HG03432 (cell line): Measurements from ENCODE around the gene PSMA6.
"Not testable (repeated sequence)": the region's sequence is repeated elsewhere in the genome, so short reads cannot be mapped to it uniquely, and the experiment has no call there.

Experiments used
- ATAC-seq: cut with Tn5 transposase; IDR thresholded peaks from one replicate; pipeline ENCODE4 v1.9.1; 2021; ENCODE audit warnings: mild to moderate bottlenecking, moderate library complexity; ENCODE audit not compliant: unreplicated experiment

The PSMA6 gene

DNA sequence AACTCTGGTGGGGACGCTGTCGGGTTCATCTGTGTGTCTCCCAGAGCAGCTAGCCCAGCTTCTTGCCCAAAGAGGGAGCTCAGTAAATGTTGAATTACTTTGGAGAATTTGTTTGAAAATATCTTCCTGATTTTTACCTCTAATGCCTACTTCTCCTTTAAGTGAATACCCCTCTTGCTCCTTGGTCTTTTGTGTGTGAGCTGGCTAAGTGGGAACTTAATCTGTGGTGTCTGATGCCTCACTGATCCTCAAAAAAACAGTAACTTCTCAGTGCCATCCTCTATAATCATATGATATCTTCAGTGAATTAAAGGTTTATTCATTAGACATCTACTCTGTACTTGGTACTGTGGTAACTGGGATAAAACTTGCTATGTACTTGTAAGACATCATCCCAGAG is 7.7 kb upstream of the PSMA6 start:
- ATAC-seq, result no peak

DNA sequence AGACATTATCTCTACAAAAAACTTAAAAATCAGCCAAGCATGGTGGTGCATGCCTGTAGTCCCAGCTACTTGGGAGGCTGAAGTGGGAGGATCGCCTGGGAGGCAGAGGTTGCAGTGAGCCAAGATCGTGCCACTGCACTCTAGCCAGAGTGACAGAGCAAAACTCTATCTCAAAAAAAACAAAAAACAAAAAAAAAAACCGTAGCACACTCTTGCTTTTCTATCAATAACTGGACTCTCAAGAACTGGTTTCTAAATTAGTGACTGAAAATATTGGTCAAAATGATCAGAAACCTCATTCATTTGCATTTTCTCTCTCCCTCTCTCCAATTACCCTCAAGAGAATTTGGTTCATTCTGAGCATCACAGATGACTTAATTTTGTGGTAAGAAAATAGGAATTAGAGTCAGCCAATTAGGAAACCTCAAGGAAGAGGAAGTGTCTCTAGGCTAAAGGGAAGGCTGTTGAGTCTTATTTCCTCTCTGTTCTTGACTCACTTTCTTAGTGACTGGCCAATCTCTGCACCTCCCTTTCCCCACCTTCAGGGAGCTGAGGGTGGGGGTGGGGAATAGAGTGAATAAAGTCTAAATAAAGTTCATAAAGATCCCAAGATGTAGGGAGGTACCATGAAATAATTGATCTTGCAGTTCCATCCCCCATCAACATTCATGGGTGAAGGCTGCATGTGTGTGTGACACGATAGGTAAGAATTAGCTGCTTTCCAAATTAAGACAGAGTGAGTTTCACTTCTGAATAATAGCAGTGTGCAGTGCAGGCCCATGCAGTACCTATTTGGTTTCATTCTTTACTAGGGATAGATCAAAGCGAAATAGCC is 6.8 kb upstream of the PSMA6 start:
- peak; percentile 78 for ATAC-seq

DNA sequence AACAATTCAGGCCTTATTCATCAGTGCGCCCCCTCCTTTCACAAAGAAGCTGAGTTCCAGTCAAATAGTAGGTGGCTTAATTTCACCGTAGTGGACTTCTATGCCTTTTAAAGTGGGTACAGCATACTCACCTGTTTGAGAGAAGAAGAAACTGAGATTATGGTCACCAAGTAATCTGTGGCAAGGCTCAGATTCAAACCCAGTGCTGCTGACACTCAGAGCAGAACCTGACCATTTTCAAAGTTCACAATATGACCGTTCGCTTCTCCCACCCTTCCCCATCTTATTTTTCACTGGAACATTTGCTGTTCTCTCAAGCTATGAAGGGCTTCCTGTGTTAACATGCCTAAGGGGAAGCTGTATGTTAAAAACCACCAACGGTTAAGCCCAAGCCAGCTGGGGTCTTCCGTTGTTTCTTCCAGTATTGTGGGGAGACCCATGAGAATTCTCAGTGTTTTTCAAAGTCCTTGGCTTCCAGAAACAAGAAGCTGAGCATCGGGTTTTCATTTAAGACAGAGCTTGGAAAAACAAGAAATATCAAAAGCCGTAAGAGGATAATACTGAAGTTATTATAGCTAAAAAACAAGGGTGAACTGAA is 6.1 kb upstream of the PSMA6 start:
- peak; percentile 13 for ATAC-seq

DNA sequence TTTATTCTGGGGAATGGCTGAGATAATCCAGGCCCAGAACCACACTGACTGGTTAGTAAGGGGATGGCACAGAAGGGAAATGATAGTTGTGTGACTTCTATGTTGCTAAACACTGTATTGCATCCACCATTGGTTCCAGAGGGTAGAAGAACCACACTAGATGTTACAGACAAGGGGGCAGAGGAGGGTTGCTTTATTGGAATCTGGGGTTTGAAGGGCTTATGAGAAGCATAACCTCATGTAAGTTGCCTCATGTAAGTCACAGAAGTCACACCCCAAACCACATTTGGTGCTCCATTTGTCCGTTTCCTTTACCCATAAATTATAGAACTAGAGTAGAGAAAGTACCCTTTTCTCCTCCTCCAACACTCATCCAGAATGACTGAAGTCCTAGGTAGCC is 5.5 kb upstream of the PSMA6 start:
- ATAC-seq, result no peak

DNA sequence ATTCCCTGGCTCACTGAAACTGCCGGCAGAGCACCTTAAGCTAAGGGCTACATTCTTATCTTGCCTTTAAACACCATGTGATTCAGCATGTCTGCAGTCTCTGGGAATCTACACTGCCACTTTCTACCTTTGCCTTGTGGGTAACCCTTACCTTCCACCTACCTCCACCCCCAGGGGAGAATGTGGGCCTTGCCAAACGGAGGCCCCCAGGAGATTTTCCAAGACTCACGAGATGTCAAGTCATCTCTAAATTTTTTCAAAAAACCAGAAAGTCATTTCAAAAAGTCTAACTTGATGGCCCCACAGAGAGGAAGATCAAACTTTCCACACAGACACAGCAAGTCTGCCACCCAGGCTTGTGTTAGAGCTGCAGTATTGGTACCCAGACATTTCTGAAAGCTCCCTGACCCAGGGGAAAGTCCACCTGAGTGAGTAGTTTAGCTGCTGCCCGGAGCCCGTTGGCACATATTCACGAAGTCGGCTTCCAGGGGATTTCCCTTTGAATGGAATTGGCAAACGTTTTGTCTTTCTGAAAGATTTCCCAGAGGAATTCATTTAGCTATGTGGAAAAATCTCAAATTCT is 4.7 kb upstream of the PSMA6 start:
- no peak for ATAC-seq

DNA sequence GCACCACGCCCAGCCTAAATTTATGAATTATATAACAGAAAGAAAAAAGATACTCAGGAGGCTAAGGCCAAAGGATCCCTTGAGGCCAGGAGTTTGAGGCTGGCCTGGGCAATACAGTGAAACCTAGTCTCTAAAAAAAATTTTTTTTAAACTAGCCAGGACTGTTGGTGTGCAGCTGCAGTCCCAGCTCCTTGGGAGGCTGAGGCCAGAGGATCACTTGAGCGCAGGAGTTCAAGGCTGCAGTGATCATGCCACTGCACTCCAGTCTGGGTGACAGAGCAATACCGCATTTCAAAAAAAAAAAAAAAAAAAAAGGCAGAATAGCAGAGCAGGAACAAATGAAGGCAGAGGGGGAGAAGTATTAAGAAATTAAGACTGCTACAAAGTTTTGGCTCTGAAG is 2.6 kb upstream of the PSMA6 start:
- no peak for ATAC-seq

DNA sequence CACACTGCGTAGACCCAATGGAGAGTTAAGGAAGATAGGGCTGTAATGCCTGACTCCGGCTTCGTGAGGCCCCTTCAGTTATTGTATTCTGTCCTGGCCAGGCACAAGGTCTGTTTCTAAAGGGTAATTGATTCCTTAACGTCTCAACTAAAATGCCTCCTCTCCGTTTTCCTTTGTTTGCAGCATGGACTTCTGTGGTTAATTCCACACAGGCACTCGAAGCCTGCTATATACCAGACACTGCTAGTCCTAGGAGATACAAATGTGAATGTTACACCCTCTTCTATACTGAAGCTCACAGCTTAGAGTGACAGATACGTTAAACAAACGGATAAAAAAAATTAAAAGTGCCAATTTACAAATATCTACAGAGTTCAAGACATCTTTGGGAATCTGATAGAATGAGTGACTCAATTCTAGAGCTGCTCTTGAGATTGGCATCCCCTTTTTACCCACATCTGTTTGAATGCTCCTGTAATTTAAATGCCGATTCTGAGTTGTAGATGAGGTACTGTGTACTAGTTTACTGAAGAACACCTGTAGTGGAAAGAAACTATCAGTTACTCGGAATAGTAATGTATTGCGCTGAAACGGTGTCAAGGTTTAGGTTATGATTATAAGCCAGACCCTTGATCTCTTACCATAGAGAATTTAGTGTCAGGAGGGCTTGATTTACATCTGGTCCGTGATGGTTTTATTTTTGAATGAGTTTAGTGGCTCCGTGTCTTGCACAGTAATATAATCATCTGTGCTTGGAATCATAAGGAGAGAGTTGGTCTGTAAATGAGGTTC is 784 bp downstream of the PSMA6 start:
- peak; percentile 14 for ATAC-seq

DNA sequence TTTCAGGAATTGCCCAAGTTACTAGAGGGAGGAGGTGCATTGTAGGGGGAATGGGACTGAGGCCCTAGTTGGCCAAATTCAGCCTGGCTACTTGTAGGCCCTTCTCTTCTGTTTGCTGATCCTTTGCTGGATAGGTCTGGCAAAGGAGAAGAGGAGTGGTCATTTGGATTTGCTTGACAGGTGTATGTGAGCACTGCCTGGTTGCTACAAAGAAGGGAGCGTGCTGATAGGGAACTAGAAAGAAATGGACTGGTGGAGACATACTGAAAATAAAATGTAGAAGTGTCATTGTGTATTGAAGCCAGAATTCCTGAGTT is 3.6 kb downstream of the PSMA6 start:
- no peak for ATAC-seq

DNA sequence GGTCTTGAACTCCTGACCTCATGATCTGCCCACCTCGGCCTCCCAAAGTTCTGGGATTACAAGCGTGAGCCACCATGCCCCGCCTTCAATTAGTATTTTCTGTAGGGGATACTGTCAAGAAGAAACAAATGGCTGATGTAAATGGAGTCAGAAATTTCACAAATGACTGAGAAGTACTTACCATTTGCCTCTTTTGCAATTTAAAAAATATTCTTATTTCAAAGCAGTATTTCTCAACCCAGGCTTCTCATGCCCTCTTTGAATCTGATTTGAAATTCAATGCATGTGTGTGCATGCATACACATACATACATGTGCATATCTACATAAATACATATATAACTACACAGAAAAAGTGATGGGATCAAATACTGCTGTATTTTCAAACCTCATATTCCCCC is 4.4 kb downstream of the PSMA6 start:
- ATAC-seq, result no peak

DNA sequence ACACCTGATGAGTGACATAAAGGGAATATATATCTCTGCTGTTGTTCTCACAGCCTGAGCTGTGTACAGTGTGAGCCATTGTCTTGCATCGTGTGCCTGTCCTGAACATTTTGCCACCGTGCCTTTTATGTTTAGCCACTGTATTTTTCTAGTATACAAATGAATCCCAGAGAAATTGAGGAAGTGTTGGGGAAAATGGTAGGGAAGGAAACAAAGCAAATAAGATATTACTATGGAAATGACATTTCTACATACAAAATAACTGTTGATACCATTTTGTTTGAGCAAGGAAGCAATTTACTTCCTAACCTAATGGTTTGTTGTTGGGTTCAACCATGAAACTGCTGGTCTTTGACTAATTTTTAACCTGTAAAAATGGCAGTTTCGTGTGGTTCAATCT is 5.5 kb downstream of the PSMA6 start:
- ATAC-seq, result no peak

DNA sequence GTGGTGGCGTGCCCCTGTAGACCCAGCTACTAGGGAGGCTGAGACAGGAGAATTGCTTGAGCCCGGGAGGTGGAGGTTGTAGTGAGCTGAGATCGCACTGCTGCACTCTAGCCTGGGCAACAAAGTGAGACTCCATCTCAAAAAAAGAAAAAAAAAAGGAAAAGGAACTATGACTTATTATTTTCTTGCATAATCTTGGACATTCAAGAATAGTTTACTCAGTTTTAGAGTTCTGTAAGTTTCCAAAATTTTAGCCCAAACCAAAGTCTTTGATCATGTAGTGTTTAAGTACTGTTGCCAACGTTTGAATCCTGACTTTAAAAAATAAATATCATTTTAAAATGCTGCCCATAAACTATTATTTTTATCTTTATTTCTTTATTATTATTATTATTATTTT is 6.2 kb downstream of the PSMA6 start:
- no peak for ATAC-seq

DNA sequence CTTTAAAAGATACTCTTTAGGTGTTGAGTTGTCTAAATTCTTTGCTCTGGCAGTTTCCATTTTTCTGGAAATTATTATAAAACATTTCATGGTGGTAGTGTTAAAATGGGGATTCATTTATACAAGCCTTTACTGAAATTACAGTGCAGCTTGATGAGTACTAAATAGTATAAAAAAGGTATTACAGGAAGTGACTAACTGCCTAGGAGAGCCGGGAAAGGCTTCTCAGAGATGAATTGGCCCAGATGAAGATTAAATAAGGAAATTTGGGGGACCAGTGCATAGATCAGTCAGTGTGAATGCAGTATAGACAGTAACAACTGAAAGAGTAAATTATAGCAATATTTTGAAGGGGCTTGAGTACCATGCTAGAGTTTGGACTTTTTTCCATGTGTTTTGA is 7.5 kb downstream of the PSMA6 start:
- no peak for ATAC-seq

DNA sequence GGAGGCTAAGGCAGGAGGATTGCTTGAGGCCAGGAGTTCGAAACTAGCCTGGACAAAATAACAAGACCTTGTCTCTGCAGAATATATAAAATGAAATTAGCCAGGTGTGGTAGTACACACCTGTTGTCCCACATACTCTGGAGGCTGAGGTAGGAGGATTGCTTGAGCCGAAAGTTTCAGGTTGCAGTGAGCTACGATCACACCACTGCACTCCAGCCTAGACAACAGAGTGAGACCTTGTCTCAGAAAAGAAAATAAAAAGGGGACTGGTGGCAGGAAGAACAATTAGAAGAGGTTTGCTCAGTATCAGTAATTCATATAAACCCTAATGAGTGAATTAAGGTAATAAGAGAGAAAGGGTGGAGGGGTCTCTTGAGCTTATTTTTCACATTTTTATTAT is 8.0 kb downstream of the PSMA6 start:
- no peak for ATAC-seq

DNA sequence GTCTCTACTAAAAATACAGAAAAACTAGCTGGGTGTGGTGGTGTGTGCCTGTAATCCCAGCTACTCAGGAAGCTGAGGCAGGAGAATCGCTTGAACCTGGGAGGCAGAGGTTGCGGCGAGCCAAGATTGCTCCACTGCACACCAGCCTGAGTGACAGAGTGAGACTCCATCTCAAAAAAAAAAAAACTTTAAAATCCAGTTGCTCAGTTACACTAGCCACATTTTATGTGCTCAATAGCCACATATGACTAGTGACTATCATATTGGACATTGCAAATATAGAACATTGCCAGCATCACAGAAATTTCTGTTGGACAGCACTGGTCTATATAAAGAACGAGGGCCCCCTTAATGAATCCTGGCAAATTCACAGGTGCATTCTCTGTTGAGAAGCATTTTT is 9.2 kb downstream of the PSMA6 start:
- ATAC-seq, result not testable (repeated sequence)

DNA sequence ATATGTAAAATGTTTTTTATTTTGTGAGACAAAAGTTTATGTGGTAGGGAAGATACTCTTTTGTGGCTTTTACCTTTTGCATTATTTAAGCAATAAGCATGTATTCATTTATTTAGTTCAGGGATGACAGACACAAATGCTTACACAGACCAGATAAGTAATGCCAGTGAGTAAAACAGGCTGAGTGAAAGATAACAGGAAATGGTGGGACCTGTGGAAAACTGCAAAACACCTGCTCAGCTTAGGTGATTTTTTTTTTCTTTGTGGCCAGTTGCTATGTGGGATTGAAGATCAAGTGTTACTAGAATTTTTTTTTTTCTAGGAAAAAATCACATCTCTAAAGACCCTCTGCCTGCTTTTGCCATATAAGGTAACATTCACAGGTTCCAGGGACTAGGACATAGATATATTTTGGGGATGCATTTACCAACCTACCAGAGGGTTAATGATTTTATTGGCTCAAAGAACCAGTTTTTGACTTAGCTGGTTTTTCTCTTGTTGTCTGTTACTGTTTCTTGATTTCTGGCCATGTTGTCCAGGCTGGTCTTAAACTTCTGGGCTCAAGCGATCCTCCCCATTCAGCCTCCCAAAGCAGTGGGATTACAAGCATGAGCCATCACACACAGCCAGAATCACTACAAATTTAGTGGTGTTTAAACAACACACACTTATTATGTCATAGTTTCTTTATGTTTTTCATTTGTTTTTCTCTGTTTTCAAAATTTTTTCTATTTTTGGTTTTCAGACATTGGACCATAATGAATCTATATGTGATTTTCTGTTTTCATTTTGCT is 9.8 kb downstream of the PSMA6 start:
- ATAC-seq, result no peak

DNA sequence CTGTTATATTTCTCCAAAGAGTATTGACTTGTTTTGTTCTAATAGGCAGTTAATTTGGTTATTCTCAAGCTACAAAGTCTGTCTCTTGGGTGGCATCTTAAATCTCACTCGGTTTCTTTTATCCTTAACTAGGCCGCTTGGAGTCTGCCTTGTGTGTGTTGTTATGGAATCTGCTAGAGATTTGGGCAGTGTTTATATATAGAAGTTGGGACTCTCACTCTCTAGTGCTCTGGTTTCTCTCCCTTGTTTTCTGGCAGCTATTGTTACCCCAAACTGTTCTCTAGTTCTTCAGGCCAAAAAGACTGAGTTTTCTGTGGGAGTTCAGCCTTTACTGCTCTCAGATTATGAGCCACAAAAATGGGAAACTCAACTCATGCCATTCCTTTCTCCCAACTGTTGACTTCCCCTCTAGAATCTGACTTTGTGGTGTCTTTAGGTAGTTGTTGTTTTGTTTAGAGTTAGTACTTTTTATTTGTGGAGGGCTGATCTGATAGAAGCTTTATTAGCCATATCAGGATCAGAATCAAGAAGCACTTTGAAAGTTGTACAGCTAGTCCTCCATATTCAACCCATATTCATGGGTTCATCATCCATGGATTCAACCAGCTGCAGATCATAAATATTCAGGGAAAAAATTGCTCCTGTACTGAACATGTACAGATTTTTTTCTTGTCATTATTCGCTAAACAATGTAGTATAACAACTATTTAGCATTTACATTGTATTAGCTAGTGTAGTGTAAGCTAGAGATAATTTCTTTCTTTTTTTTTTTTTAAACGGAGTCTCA is 11.2 kb downstream of the PSMA6 start:
- ATAC-seq, result no peak

DNA sequence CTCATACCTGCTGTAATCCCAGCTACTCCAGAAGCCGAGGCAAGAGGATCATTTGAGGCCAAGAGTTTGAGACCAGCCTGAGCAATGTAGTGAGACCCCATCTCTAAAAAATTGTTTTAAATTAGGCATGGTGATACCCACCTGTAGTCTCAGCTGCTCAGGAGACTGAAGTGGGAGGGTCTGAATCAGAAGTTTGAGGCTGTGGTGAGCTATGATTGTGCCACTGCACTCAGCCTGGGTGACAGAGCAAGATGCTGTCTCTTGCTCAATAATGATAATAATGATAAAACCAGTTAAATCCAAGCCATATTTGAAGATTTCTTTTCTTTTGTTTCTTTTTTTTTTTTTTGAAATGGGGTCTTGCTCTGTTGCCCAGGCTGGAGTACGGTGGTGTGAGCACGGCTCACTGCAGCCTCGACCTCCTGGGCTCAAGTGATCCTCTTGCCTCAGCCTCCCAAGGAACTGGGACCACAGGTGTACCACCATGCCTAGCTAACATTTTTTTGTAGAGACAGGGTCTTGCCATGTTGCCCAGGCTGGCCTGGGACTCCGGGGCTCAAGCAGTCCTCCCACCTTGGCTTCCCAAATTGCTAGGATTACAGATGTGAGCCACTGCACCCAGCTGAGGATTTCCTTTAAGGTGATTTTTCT is 12.8 kb downstream of the PSMA6 start:
- ATAC-seq, result no peak

DNA sequence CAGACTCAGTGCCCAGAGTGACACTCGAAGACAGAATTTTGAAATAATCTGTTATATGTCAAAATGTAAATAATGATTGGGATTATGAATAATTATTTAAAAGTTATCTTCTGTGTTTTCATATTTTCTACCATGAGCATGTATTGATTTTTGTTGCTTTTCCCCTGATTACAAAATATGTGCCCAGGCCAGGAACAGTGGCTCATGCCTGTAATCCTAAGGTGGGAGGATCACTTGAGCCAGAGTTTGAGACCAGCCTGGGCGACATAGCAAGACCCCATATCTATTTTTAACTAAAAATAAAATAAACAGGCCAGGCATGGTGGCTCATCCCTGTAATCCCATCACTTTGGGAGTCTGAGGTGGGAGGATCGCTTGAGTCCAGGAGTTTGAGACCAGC is 13.5 kb downstream of the PSMA6 start:
- no peak for ATAC-seq

DNA sequence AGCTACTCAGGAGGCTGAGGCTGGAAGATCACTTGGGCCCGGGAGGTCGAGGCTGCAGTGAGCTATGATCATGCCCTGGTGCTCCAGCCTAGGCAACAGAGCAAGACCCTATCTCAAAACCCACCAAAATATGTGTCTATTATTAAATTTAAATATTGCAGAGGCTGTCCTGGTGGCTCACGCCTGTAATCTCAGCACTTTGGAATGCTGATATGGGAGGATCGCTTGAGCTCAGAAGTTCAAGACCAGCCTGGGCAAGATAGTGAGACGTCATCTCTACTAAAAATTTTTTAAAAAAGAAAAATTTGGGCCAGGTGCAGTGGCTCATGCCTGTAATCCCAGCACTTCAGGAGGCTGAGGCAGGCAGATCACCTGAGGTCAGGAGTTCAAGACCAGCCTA is 13.9 kb downstream of the PSMA6 start:
- ATAC-seq, result no peak

DNA sequence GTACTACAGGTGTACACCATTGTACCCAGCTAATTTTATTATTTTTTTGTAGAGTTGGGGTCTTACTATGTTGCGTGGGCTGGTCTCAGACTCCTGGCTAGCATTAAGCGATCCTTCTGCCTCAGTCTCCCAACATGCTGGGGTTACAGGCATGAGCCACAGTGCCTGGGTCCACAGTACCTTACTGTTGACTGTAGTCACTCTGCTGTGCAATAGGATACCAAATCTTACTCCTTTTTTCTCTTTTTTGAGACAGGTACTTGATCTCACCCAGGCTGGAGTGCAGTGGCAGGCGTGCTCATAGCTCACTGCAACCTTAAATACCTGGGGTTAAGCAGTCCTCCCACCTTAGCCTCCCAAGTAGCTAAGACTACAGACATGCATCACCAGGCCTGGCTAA is 25.6 kb downstream of the PSMA6 start:
- ATAC-seq, result no peak
